ENCODE measurements around the gene RPS6KA4. TPM values are rescaled to one million over a fixed set of nuclear protein-coding genes. Genes with fewer than 3 reads are reported as not detected.

Gene RPS6KA4
- total and polyA plus RNA-seq, 10 donors = 18.8 to 47.5 (median 37.7) TPM

- peak within 1 kb of the TSS; percentile 52 to 79 (median 74) for H3K4me3 ChIP-seq
- H3K9me3 ChIP-seq = no peaks in the 10 kb centered on the region
- DNase-seq = peak; percentile 99
- 0% methylated on average over 26 to 61 of the region's 61 CpGs for WGBS, 5 donors
- H3K27me3 ChIP-seq (replicated peaks in 1 of 7) = no peaks in the 10 kb centered on the region
- TF ChIP-seq POLR2AphosphoS5 (IDR thresholded peaks at IDR 0.05) (peak; percentile 88 to 95 (median 93)), CTCF (IDR thresholded peaks at IDR 0.05 in 8 of 11, conservative IDR thresholded peaks at IDR 0.05 in 3 of 11) (peak; percentile 36 to 83 (median 72)), POLR2A (IDR thresholded peaks at IDR 0.05) (peak in 2 of 3 donors; percentile 44 to 77)
- peaks cover 4 to 62% (median 36%) of the 10 kb centered on the region in 6 donors for H3K4me1 ChIP-seq
- H3K27ac ChIP-seq = peak within 1 kb of the TSS; percentile 93 to 100 (median 99)
- peaks cover 0 to 71% (median 45%) of the 10 kb centered on the region in 6 donors for H3K36me3 ChIP-seq
- intact Hi-C loops (cut with DNase I; ENCODE audit: low total_unique reads) = no loop called here
Measured at GRCh38 chr11:64317961-64318765, 40.8 kb upstream of the RPS6KA4 start, which contains the start of gene PRDX5. Gene PRDX5, plus strand, starts transcription at chr11:64318121. Its CDS starts 95 bp downstream, at chr11:64318216.

- Histone ChIP-seq H3K27ac (peak overlapping the region; percentile 93 to 100 (median 99)), H3K36me3 (peaks cover 0 to 67% (median 40%) of the 10 kb centered on the region in 6 donors), H3K4me3 (peak overlapping the region; percentile 52 to 79 (median 74)), H3K9me3 (no peaks in the 10 kb centered on the region), H3K27me3 (replicated peaks in 1 of 7) (no peaks in the 10 kb centered on the region), H3K4me1 (peaks cover 4 to 62% (median 31%) of the 10 kb centered on the region in 6 donors)
- no peak for DNase-seq
- 12 to 26% (median 20%) methylated on average over 15 to 19 of the region's 19 CpGs for WGBS, 5 donors
- TF ChIP-seq POLR2A (IDR thresholded peaks at IDR 0.05) = no peak
- TF ChIP-seq POLR2AphosphoS5 (IDR thresholded peaks at IDR 0.05) = no peak
- TF ChIP-seq CTCF (IDR thresholded peaks at IDR 0.05 in 8 of 11, conservative IDR thresholded peaks at IDR 0.05 in 3 of 11) = no peak
- intact Hi-C loops (cut with DNase I; ENCODE audit: low total_unique reads) = no loop called here
Measured at GRCh38 chr11:64318766-64319761, 39.9 kb upstream of the RPS6KA4 start.

- Histone ChIP-seq H3K9me3 (no peaks in the 10 kb centered on the region), H3K4me3 (no peak overlapping the region), H3K4me1 (peaks cover 4 to 56% (median 31%) of the 10 kb centered on the region in 6 donors), H3K27me3 (replicated peaks in 1 of 7) (no peaks in the 10 kb centered on the region), H3K36me3 (peaks cover 0 to 52% (median 25%) of the 10 kb centered on the region in 6 donors), H3K27ac (no peak overlapping the region)
- 94 to 98% (median 96%) methylated on average over 7 of the region's 7 CpGs for WGBS, 5 donors
- DNase-seq = no peak
- TF ChIP-seq POLR2AphosphoS5 (IDR thresholded peaks at IDR 0.05) (no peak), POLR2A (IDR thresholded peaks at IDR 0.05) (no peak), CTCF (IDR thresholded peaks at IDR 0.05 in 8 of 11, conservative IDR thresholded peaks at IDR 0.05 in 3 of 11) (no peak)
- intact Hi-C loops (cut with DNase I; ENCODE audit: low total_unique reads) = no loop called here
Measured at GRCh38 chr11:64320556-64320955, 38.4 kb upstream of the RPS6KA4 start.
